Measurements from ENCODE around the gene ATF6B. TPM values are rescaled to one million over a fixed set of nuclear protein-coding genes. Genes with fewer than 3 reads are reported as not detected.

Gene ATF6B
- total RNA-seq, 4 donors from 2014 or later, result 27.6 to 64.0 (median 30.9) TPM

DNA sequence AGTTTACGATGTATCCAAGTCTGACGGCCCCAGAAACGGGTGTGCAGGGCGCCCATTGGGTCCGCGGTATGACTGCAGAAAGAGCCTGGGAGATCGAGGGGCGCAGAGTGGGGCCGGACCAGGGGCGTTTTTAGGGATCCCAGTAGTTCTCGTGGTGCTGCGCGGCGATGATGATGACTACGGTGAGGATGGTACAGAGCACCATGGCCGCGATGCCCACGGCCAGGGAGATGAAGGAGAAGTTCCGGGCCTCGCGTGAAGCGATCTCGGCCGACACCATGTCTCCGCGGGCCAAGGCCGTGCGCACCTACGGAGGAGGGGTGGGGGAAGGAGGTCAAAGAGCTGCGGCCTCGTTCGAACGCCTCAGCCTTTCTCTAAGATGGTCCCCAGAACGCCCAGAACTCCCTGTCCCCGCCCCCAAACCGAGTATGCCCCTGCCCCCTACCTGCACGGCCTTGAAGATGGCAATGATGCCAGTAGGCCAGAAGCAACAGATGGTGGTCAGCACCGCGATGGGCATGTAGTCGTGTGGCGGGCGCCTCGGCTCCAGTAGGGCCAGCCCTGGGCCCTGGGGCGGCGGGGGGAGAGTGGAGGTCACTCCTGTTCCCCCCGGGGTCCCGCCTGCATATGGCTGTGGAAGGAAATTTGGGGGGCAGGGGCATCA lies 21.2 kb upstream of the ATF6B start:
- TF ChIP-seq, protein P1, sequence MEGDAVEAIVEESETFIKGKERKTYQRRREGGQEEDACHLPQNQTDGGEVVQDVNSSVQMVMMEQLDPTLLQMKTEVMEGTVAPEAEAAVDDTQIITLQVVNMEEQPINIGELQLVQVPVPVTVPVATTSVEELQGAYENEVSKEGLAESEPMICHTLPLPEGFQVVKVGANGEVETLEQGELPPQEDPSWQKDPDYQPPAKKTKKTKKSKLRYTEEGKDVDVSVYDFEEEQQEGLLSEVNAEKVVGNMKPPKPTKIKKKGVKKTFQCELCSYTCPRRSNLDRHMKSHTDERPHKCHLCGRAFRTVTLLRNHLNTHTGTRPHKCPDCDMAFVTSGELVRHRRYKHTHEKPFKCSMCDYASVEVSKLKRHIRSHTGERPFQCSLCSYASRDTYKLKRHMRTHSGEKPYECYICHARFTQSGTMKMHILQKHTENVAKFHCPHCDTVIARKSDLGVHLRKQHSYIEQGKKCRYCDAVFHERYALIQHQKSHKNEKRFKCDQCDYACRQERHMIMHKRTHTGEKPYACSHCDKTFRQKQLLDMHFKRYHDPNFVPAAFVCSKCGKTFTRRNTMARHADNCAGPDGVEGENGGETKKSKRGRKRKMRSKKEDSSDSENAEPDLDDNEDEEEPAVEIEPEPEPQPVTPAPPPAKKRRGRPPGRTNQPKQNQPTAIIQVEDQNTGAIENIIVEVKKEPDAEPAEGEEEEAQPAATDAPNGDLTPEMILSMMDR (IDR thresholded peaks at IDR 0.05; ENCODE audit: low read depth), result no peak

DNA sequence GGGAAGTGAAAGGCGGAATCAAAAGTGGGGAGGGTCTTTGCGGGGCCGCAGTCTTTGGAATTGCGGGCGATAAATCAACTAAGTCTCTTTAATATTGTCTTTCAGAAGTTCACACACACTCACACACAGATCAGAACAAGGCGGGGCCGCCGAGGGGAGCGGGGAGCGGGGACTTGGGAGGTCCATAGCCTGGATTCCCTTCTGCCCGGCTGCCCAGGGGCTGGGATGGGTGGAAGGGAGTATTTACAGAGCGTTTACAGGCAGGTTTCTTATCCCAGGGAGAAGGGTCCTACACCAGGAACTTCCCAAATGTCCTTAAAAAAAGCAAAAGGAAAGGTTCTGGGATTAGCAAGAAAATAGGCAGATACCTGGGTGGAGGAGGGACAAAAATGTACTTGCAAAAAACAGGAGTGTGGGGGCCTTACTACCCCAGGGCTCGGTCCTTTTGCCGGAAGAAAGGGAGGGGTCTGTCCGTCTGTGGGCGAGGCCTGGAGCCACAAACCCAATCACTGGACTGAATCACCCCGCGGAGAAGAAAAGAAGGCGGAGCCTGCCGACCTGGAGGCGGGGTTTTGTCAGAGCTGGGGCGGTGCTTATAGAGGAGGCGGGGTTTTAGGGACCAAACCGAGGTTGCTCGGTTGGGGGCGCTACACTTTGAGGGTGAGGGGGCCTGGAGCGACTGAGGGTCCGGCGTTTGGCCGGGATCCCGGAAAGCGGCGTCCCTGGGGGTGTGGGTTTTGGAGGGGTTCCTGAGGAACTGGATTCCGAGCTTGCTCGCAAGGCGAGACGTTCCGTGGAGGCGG lies 20.4 kb upstream of the ATF6B start:
- TF ChIP-seq, protein P1 (IDR thresholded peaks at IDR 0.05; ENCODE audit: low read depth), result no peak

DNA sequence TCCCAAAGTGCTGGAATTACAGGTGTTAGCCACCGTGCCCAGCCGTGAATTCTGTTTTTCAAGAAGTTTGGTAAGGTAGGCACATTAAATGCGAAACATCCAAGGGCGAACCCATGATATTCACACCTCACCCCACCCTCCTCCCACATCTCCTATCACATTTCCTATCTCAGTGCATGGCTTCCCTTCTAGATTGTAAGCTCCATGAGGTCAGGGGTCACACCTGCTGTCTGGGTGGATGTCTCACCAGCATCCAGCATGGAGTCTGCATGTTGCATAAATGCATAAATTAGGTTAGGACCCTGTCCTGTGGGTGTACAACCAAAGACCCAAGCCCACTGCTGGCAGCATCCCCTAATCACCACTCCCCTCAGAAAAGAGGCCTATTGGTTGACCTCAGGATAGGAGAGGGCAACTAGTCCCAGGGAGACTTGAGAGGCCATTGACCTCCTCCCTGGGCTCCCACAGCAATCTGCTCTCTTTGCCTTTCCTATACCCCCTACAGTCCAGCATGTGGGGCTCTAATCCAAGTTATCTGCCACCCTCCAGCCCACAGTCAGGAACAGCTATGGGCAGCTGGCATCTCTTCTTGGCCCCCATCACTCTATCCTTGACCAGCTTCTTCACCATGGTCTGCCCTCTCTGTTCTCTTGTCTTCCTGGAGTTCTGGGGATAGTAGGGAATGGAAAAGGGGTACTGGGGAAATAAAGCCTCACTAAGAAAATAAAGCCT lies 19.5 kb upstream of the ATF6B start:
- TF ChIP-seq, protein P1 (IDR thresholded peaks at IDR 0.05; ENCODE audit: low read depth), result no peak

DNA sequence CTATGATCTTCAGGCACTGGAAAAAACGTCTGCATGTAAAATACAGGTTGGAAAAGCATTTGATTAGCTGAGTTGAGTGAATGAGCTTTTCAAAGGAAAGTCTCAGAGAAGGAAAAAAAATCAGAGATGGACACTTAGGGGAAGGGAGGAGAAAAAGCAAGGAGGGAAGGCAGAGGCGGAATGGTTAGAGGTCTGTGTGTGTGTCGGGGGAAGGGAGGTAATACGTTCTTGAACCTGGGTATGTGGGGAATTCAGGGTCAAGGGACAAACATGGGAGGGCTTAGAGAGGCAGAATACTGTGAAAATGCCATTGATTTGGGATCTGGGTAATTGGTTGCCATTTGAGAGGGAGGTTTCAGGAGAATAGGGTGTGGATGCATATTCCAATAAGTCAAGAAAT lies 18.6 kb upstream of the ATF6B start:
- TF ChIP-seq, protein P1 (IDR thresholded peaks at IDR 0.05; ENCODE audit: low read depth), result no peak

DNA sequence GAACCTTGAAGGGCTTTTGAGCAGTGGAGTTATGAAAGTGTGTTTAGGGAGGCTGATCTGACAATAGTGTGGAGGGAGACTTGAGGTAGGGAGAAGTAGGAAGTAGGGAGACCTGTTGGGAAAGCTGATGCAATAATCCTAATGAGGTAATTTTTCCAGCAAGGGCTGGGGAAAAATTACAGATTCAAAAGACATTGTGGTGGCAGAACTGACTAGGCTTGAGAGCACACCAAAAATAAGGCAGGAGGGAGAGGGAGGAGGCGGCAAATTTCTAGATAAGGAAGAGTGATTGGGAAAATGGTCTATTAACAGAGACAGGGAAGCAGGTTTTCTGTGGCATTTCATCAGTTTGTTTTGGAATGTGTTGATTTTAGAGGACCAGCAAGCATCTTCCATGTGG lies 18.2 kb upstream of the ATF6B start:
- TF ChIP-seq, protein P1 (IDR thresholded peaks at IDR 0.05; ENCODE audit: low read depth), result no peak

DNA sequence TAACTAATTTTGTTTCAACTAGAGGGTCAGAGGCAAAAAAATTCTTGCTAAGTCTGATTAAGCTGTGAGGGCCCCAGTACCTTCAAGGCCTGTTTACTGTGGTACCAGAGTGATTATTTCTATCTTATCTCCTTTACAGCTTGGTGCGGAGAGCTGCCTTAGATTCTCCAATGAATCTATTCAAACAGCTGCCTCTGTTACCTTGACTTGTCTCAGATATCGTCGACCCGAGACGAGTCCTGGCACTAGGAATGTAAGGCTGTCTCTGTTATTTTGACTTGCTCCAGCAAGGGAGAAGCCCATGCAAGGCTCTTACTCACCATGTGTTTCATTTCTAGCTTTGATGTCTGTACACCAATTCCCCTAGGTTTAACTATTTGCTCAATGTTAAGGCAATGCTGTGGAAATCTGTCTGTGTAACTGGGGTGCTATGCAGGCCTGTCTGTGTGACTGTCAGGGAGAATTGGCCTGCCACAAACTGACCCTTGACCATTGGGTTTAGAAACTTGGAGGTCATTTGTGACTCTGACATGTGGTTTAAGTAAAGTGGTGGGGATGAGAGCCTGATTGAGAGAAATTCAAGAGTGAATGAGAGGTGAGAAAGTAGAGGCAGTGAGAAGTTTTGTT lies 12.5 kb upstream of the ATF6B start:
- TF ChIP-seq, protein P1 (IDR thresholded peaks at IDR 0.05; ENCODE audit: low read depth), result no peak
